Measurements from ENCODE around the gene TMEM126B.
"Not testable (repeated sequence)": the region's sequence is repeated elsewhere in the genome, so short reads cannot be mapped to it uniquely, and the experiment has no call there.

TMEM126B gene

GRCh38 chr11:85668157-85668556 lies 39.8 kb downstream of the TMEM126B start:
- H3K27me3 ChIP-seq: no peaks in the 10 kb centered on the region
- TF ChIP-seq, protein P1, sequence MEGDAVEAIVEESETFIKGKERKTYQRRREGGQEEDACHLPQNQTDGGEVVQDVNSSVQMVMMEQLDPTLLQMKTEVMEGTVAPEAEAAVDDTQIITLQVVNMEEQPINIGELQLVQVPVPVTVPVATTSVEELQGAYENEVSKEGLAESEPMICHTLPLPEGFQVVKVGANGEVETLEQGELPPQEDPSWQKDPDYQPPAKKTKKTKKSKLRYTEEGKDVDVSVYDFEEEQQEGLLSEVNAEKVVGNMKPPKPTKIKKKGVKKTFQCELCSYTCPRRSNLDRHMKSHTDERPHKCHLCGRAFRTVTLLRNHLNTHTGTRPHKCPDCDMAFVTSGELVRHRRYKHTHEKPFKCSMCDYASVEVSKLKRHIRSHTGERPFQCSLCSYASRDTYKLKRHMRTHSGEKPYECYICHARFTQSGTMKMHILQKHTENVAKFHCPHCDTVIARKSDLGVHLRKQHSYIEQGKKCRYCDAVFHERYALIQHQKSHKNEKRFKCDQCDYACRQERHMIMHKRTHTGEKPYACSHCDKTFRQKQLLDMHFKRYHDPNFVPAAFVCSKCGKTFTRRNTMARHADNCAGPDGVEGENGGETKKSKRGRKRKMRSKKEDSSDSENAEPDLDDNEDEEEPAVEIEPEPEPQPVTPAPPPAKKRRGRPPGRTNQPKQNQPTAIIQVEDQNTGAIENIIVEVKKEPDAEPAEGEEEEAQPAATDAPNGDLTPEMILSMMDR (IDR thresholded peaks at IDR 0.05): no peak
- intact Hi-C loops (cut with DNase I; ENCODE audit: low total_unique reads): no loop called here
- H3K4me1 ChIP-seq: peaks cover 0 to 2% (median under 1%) of the 10 kb centered on the region in 4 donors
- no peaks in the 10 kb centered on the region for H3K9me3 ChIP-seq
- H3K27ac ChIP-seq: no peak overlapping the region
- no peak overlapping the region for H3K4me3 ChIP-seq
- no peak for DNase-seq
- no peaks in the 10 kb centered on the region for H3K36me3 ChIP-seq

- H3K4me3 ChIP-seq; DNase-seq; H3K27me3 ChIP-seq; H3K9me3 ChIP-seq; H3K27ac ChIP-seq; H3K36me3 ChIP-seq; intact Hi-C loops (cut with DNase I; ENCODE audit: low total_unique reads); H3K4me1 ChIP-seq: not testable (repeated sequence)
Measured at GRCh38 chr11:85670949-85671663, 42.7 kb downstream of the TMEM126B start.

DNA sequence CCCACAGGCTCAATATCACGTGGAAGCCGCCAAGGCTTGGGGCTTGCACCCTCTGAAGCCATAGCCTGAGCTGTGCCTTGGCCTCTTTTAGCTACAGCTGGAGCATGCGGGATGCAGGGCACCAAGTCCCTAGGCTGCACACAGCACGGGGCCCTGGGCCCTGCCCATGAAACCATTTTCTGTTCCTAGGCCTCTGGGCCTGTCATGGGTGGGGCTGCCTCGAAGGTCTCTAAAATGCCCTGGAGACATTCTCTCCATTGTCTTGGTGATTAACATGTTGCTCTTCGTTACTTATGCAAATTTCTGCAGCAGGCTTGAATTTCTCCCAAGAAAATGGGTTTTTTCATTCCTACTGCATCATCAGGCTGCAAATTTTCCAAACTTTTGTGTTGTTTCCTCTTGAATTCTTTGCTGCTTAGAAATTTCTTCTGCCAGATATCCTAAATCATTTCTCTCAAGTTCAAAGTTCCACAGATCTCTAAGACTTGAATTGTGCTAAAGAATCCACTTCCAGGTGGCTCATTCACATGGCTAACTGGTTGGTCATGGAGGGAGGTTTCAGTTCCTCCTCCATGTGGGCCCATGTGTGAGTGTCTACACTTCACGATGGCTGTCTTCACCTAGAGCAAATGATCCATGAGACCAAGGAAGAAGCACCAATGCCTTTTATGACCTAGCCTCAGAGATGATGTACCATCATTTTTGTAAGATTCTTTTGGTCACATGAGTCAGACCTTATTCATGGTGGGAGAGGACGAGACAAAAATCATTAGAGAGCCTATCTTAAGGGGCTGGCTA lies 43.9 kb downstream of the TMEM126B start:
- TF ChIP-seq, protein P1 (IDR thresholded peaks at IDR 0.05): no peak
- no peak for DNase-seq
- Histone ChIP-seq H3K4me3 (no peak overlapping the region), H3K27me3 (no peaks in the 10 kb centered on the region), H3K9me3 (no peaks in the 10 kb centered on the region), H3K27ac (no peak overlapping the region), H3K4me1 (no peaks in the 10 kb centered on the region), H3K36me3 (no peaks in the 10 kb centered on the region)
- intact Hi-C loops (cut with DNase I; ENCODE audit: low total_unique reads): no loop called here

DNA sequence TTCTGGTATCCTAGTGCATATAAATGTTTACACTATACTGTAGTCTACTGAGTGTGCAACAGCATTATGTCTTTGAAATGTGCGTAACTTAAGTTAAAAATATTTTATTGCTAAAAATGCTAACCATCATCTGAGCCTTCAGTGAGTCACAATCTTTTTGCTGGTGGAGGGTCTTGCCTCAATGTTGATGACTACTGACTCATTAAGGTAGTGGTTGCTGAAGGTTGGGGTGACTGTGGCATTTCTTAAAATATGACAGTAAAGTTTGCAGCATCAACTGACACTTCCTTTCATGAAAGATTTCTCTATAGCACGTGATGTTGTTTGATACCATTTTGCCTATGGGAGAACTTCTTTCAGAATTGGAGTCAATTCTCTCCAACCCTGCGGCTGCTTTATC lies 45.0 kb downstream of the TMEM126B start:
- H3K4me1 ChIP-seq: no peaks in the 10 kb centered on the region
- H3K9me3 ChIP-seq: no peaks in the 10 kb centered on the region
- no peak overlapping the region for H3K27ac ChIP-seq
- H3K4me3 ChIP-seq: no peak overlapping the region
- intact Hi-C loops (cut with DNase I; ENCODE audit: low total_unique reads): no loop called here
- no peak for DNase-seq
- H3K36me3 ChIP-seq: no peaks in the 10 kb centered on the region
- no peaks in the 10 kb centered on the region for H3K27me3 ChIP-seq
- TF ChIP-seq, protein P1 (IDR thresholded peaks at IDR 0.05): no peak

- DNase-seq: no peak
- Histone ChIP-seq H3K27me3 (no peaks in the 10 kb centered on the region), H3K36me3 (no peaks in the 10 kb centered on the region), H3K4me1 (peaks cover 0 to 6% (median 0%) of the 10 kb centered on the region in 4 donors), H3K27ac (no peak overlapping the region), H3K4me3 (no peak overlapping the region), H3K9me3 (no peaks in the 10 kb centered on the region)
- intact Hi-C loops (cut with DNase I; ENCODE audit: low total_unique reads): no loop called here
- TF ChIP-seq, protein P1 (IDR thresholded peaks at IDR 0.05): no peak
Measured at GRCh38 chr11:85679576-85679975, 51.2 kb downstream of the TMEM126B start.

DNA sequence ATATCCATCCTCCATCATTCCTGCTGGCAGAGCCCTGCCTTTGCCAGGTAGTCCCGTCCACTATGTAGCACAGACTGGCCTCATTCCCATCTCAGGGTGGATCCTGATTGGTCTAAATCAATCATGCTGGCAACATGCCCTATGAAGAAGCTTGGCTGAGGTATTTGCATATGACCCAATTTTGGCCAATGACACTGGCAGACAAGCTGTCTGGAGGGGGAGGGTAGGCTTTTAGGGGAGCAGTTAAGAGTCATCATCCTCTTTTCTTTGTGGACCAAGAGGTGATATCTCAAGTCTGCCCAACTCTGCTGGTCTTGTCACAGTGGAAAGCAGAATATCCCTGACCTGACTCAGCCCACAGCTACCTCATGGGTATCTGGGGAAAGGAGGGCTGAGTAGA lies 52.5 kb downstream of the TMEM126B start:
- H3K27ac ChIP-seq: no peak overlapping the region
- H3K27me3 ChIP-seq: no peaks in the 10 kb centered on the region
- intact Hi-C loops (cut with DNase I; ENCODE audit: low total_unique reads): no loop called here
- no peaks in the 10 kb centered on the region for H3K9me3 ChIP-seq
- H3K4me3 ChIP-seq: no peak overlapping the region
- H3K4me1 ChIP-seq: peaks cover 0 to 16% (median 8%) of the 10 kb centered on the region in 4 donors
- H3K36me3 ChIP-seq: no peaks in the 10 kb centered on the region
- TF ChIP-seq, protein P1 (IDR thresholded peaks at IDR 0.05): no peak
- DNase-seq: no peak

Measured in tibial artery (tissue), 4 donors.